Renal cortical epithelial cell (primary cell): ENCODE results near the gene TEF. TPM values are rescaled to one million over a fixed set of nuclear protein-coding genes. Genes with fewer than 3 reads are reported as not detected.
"Not testable (repeated sequence)": the region's sequence is repeated elsewhere in the genome, so short reads cannot be mapped to it uniquely, and the experiment has no call there.

ENCODE experiments used
- DNase-seq: peaks from one replicate; pipeline ENCODE4 v3.0.0-alpha.2; 2011; ENCODE audit warnings: low read depth
- total RNA-seq: library from RNA; depleted of rRNA; stranded (reverse); fragments of >200 nt; gene quantifications from 2 replicates; pipeline ENCODE4 v1.2.3, GENCODE V29; 2014

Gene TEF
- total RNA-seq, 1 donor from 2014 or later: 7.6 TPM

DNA sequence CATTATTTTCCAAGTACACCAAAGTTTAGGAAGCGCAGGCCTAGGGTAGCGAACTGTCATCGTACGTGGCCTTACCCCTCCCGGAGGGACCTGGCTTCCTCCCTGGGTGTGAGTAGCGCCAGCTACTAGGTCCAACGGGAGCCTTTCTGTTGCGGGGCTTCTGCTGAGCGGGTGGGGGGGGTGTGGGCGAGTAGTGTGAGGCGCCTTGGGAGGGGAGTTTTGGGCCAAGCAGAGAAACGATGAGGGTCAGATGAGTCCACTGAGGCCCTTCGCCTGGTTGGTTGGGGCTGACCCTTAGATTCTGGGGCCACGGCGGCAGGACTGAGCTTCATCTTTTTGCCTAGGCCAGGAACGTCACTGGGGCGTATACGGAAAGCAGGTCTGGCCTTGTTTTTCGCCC, 868 bp downstream of the TEF start:
- DNase-seq: no peak

DNA sequence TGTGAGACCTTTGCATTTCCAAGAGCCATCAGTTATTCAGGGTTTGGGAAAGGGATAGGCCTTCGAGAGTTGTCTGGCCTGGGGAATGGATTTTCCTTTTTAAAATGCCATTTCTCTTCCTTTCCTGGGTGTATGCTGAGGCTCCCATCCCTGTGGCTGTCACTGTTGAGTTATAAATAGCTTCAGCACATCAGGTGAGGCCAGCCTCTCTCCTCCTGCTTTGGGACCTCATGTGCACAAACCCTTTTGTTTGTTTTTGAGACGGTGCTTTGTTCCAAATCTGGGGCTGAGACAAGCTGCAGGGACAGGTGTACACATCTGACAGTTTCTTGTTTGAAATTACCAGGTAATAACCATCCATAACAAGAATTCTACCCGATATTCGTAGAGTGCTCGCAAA, 1.3 kb downstream of the TEF start:
- no peak for DNase-seq

DNA sequence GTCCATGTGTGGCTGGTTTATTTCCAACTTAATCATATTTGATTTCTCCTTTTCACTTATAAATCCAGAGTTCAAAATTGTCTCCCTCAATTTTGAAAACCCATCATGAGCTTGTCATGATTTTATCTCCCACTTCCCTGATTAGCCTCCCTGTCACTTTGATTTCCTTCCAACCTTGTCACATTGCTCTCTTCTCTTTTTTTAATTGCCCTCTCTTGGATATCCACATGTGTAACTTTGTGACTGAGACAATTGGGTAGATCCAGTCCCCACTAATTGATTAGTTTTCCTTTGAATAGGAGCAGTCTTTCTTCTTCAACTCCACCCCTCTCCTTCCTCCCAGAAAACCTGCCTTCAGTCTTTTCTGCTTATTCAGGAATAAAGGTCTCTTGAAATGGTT, 2.4 kb downstream of the TEF start:
- DNase-seq: no peak

DNA sequence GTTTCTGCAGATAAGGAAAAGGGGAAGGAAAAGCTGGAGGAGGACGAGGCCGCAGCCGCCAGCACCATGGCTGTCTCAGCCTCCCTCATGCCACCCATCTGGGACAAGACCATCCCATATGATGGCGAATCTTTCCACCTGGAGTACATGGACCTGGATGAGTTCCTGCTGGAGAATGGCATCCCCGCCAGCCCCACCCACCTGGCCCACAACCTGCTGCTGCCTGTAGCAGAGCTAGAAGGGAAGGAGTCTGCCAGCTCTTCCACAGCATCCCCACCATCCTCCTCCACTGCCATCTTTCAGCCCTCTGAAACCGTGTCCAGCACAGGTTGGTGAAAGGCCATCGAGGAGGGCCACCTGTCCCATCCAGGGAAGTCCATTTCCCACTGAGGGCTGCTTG, 5.6 kb downstream of the TEF start:
- no peak for DNase-seq

GRCh38 chr22:41394012-41394356, 12.2 kb downstream of the TEF start:
- DNase-seq: no peak

DNA sequence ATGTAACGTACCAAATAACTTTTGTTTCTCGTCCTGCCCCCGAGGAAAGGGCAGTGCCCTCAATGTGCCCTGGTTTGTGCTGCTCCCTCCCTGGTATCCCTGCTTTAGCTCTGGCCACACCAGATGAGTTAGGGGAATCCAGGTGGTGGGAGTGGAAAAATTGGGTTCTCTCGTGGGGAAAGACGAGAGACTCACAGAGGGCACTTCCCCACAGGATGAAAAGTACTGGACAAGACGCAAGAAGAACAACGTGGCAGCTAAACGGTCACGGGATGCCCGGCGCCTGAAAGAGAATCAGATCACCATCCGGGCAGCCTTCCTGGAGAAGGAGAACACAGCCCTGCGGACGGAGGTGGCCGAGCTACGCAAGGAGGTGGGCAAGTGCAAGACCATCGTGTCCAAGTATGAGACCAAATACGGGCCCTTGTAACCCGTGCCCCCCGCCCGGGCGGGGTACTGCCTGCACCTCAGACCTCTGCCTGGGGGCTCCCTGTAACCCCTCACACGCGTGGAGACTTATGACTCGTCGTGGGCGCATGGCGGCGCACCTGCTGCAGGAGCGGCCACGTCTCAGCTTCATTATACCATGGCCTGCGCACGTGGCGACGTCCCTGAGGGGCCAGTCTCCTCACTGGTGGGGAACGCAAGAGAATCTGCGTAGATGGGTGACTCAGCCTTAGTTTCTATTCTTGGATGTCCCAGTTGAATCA, 13.9 kb downstream of the TEF start:
- DNase-seq: no peak

DNA sequence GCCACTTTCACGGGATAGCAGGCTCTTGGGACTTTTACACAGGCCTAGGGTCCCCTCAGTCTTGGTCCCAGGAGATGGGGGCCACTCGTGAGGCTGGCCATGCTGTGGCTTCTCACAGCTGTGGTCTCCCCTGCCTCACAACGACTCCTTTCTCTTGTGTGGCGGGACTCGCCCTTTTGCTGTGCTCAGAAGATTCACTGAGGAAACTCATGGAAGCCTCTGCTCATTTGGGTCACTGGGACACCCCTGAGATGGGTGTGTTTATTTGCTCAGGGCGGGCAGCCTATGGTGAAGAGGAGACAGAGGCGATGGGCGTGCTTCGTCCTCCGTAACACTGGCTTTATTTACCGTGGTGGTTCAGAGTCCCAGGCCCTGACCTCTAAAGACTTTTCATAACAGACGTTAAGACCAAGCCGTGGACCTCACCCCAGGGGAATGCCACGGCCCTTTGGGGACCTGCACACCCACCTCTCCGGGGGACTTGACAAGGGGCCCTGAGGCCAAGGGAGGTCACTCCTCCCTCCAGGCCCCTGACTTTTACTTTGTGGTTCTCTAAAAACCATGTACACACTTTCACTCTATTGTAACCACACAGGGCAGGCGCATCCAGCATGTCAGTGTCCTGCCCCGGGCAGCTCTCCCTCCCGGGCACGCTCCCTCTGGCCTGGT, 15.5 kb downstream of the TEF start:
- no peak for DNase-seq

DNA sequence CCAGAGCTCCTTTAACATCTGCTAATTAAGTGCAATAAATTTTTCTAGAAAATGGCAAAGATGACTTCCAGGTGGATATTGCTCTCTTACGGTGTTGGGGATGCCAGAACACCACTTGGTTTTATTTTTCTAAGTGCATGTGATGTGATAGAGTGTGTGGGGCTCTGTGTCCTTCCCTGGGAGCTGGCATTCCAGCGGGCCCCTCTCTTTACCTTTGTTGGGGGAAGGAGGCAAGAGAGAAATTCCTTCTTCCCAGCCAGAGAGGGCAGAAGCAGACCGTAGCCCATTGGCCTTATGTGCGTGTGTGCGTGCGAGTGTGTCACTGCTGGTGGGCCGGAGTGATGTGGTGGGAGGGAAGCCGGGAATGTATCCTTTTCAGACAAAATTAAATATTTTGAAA, 17.2 kb downstream of the TEF start:
- DNase-seq: no peak

GRCh38 chr22:41401781-41402648, 20.3 kb downstream of the TEF start:
- DNase-seq: peak; percentile 63

GRCh38 chr22:41402851-41403250, 21.1 kb downstream of the TEF start:
- DNase-seq: not testable (repeated sequence)

DNA sequence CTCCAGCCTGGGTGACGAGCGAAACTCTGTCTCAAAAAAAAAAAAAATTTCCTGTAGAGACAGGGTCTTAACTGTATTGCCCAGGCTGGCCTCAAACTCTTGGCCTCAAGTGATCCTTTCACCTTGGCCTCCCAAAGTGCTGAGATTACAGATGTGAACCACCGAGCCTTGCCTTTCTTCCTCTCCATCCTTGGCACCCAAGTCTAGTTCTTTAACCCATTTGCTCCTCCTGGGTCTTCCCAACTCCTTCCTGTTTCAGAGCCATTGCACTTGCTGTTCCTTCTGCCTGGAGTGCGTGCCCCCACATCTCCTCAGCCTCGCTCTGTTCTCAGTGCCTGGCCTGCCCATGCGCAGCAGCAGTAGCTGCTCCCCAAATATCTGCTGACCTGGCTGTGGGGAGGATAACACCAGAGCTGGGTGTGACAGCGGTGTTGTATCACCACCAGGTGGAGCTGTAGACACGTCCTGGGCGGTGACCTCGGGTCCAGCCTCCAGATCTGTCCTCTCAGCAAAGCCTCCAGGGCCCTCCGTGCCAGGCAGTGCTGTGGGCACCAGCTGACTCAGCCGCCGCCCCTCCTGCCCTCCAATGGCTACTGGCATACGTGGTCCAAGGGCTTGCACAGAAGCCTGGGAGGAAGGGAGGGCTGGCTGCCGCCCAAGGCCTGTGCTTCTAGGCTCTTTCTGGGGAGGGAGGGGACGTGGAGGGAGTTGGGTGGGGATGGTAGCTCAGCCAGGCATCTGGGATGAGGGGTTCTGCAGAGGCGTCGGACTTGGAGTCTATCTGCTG, 22.0 kb downstream of the TEF start:
- DNase-seq: peak; percentile 81

DNA sequence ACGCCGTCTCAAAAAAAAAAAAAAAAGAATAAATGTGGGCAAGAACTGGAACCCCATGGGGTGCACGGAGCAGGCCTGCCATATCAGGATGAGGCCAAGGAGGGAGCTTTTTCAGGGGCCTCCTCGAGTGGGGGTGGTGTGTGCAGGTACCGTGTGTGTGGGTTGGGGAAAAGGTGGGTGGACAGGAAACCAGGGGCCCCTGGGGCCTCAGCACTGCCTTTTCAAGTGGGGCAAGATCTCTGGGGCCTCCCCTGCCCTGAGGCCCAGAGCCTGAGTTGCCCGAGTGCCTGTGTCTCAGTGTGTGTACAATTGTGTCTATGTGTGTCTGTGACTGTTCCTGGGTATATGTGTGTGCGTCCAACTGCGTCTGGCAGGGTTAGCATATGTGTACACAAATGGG, 23.8 kb downstream of the TEF start:
- DNase-seq: no peak

DNA sequence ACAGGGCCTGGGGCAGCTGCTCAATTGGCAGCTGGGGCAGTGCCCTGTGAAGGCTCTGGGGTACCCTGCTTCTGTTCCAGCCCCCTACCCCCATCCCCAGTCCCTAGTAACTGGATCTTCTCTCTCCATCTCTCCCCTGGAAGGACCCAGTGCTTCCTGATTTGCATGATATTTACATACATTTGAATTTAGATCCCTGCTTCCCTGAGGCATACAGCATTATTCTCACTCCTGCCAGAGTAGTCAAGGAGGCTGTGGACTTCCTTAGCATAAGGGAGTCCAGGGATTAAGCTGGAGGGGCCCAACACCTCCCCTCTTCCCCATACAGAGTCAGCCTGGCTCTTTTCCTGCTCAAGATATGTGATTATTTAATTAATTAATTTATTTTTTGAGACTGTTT, 24.7 kb downstream of the TEF start:
- DNase-seq: no peak

- no peak for DNase-seq
Measured at GRCh38 chr22:41407433-41407832, 25.7 kb downstream of the TEF start.

DNA sequence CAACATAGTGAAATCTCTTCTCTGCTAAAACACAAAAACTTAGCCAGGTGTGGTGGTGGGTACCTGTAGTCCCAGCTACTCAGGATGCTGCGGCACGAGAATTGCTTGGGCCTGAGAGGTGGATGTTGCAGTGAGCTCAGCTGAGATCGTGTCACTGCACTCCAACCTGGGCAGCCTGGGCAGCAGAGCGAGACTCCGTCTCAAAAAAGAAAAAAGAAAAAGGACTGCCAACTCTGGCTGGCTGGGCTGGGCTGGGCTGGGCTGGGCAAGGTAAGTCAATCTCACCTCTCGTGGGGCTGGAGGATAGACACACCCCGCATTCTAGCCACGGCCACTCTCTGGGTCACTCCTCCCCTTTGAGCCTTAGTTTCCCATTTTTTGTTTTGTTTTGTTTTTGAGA, 26.9 kb downstream of the TEF start:
- no peak for DNase-seq

DNA sequence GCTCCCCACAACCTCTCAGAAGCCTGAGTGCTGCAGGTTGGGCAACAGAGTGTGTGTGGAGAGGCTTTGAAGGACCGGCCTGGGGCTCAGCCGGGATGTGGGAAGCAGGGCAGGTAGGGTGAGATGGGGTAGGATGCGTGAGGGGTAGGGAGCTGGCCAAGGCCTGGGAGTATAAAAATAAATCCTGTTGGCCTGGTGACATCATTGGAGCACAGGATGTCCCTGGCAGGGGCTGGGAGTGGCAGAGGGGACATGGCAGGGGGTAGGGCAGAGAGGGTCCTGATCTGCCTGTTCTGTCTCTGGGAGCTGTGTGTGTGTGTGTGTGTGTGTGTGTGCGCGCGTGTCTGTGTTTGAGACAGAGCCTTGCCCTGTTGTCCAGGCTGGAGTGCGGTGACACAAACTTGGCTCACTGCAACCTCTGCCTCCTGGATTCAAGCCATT, 28.6 kb downstream of the TEF start:
- DNase-seq: no peak

- DNase-seq: no peak
Measured at GRCh38 chr22:41411021-41411851, 29.5 kb downstream of the TEF start.

GRCh38 chr22:41415554-41415953, 33.8 kb downstream of the TEF start:
- DNase-seq: no peak

DNA sequence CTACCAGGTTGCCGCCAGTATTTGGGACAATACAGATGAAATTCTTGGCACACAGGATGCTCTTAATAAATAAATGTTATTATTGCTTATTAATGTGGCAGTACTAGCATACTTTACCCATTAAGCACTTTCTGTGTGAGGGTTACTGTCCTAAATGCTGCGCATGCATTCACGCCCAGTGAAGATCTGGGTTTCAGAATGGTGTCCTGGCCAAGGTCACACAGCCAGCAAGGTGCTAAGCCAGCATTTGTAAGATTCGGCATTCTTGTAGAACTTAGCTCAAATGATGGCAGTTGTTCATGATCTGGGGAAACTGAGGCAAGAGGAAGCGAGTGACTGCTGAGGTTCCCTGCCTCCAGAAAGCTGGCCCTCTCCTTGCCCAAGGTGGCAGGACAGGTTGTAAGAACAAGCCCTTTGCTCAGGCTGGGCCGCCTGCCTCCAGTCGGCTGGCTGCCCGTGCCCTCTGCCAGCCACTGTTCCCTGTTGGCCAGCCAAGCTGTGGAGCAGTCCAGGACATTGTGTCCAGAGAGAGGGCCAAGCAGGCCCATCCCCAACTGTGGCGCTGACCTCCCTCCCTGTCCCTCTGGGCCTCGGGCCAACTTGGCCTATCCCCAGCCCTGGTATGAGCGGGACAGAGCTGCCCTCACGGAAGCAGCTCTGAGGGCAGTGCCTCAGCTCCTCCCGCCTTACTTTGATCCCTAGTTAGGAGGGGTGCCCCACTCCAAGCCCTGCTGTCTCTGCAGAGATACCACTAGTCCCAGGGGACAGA, 36.1 kb downstream of the TEF start:
- DNase-seq: peak; percentile 68

DNA sequence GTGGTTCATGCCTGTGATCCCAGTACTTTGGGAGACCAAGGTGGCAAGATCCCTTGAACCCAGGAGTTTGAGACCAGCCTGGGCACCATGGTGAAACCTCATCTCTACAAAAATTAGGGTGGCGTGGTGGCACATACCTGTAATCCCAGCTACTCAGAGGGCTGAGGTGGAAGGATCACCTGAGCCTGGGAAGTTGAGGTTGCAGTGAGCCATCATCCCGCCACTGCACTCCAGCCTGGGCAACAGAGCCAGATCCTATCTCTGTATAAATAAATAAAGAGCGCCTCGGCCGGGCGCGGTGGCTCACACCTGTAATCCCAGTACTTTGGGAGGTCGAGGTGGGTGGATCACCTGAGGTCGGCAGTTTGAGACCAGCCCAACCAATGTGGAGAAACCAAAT, 37.0 kb downstream of the TEF start:
- no peak for DNase-seq
